H1 (cell line): Measurements from ENCODE around the gene MAF. TPM values are rescaled to one million over a fixed set of nuclear protein-coding genes. Genes with fewer than 3 reads are reported as not detected.

Experiments
- polyA plus RNA-seq, 7 experiments: library from polyadenylated mRNA; depleted of rRNA in 3 of 7; stranded (reverse) in 5 of 7; unstranded in 2 of 7; fragments of >200 nt in 5 of 7; fragments of 200-250 nt in 2 of 7; gene quantifications; 1 replicate in 5 of 7; 2 replicates in 1 of 7; 4 replicates in 1 of 7; pipeline versions ENCODE4 v1.2.1 to v1.2.3, GENCODE V29; 2011 to 2013; ENCODE audit warnings: missing spikeins in 2 of 7, mixed read lengths in 2 of 7
- total RNA-seq: library from RNA; stranded (reverse); fragmentation: NEBNext Ultra II Directional; extraction: Animal tissue kit (Norgen Biotek cat#: 25700); gene quantifications from 2 replicates; pipeline ENCODE4 v1.2.1, GENCODE V29; 2021
- TF ChIP-seq, protein P1 (sequence below): IDR thresholded peaks from 2 replicates; pipeline ENCODE4 v1.6.1; 2012; ENCODE audit warnings: low read length, inconsistent platforms

The MAF gene
- total and polyA plus RNA-seq, 2 of the 8 experiments (the other 6 are each of a cell fraction or from before 2014, with no cell fraction given) = 1.3 to 2.7 TPM

DNA sequence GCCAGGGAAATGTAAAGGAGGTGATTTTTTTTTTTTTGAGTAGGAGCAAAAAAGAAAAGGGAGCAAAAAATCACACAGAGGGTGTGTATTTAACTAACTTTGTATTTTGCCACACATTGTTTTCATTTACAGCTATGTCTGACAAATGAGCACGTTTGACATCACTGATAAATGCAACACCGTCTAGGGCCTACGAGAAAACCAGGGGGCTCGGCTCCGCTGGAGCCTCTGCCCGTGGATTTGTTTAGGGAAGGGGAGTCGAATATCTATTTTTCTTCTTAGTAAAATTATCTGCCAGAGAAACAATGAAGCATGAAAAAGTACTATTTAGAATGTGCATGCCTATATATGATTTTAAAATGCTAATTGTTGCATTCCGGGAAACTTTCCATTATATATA is 6.8 kb downstream of the MAF start (continued):
- TF ChIP-seq, protein P1, sequence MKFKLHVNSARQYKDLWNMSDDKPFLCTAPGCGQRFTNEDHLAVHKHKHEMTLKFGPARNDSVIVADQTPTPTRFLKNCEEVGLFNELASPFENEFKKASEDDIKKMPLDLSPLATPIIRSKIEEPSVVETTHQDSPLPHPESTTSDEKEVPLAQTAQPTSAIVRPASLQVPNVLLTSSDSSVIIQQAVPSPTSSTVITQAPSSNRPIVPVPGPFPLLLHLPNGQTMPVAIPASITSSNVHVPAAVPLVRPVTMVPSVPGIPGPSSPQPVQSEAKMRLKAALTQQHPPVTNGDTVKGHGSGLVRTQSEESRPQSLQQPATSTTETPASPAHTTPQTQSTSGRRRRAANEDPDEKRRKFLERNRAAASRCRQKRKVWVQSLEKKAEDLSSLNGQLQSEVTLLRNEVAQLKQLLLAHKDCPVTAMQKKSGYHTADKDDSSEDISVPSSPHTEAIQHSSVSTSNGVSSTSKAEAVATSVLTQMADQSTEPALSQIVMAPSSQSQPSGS = no peak
